GM23248 (cell line): Measurements from ENCODE around the gene BMI1. TPM values are rescaled to one million over a fixed set of nuclear protein-coding genes. Genes with fewer than 3 reads are reported as not detected.
"Not testable (repeated sequence)": the region's sequence is repeated elsewhere in the genome, so short reads cannot be mapped to it uniquely, and the experiment has no call there.

Experiments used
- DNase-seq: peaks from one replicate; pipeline ENCODE4 v3.0.0-alpha.2; 2015
- H2AFZ ChIP-seq: fragments of 200-600 bp; sonication (generic); 2 replicates; pipeline ENCODE4 v1.6.1; 2016; ENCODE audit warnings: antibody characterized with exemption
- H3F3A ChIP-seq: fragments of 200-600 bp; sonication (generic); 2 replicates; pipeline ENCODE4 v1.6.1; 2016; ENCODE audit warnings: mild to moderate bottlenecking, antibody characterized with exemption, mixed run types; ENCODE audit not compliant: insufficient read depth
- H3K27ac ChIP-seq: fragments of 200-600 bp; sonication (generic); 2 replicates; pipeline ENCODE4 v1.5.1; 2016; ENCODE audit warnings: mild to moderate bottlenecking
- H3K27me3 ChIP-seq: fragments of 200-600 bp; sonication (generic); replicated peaks from 2 replicates; pipeline ENCODE4 v1.6.1; 2016; ENCODE audit warnings: mild to moderate bottlenecking; ENCODE audit not compliant: insufficient read depth
- H3K36me3 ChIP-seq: fragments of 200-600 bp; sonication (generic); 2 replicates; pipeline ENCODE4 v1.6.1; 2016; ENCODE audit warnings: low read depth, mild to moderate bottlenecking
- H3K4me1 ChIP-seq: fragments of 200-600 bp; sonication (generic); 2 replicates; pipeline ENCODE4 v1.6.1; 2016; ENCODE audit warnings: mild to moderate bottlenecking; ENCODE audit not compliant: insufficient read depth
- H3K4me2 ChIP-seq: fragments of 200-600 bp; sonication (generic); one replicate; pipeline ENCODE4 v1.6.1; 2016; ENCODE audit warnings: mild to moderate bottlenecking; ENCODE audit not compliant: unreplicated experiment
- H3K4me3 ChIP-seq: fragments of 200-600 bp; sonication (generic); 2 replicates; pipeline ENCODE4 v1.5.1; 2016; ENCODE audit warnings: mild to moderate bottlenecking
- H3K79me2 ChIP-seq: fragments of 200-600 bp; sonication (generic); 2 replicates; pipeline ENCODE4 v1.6.1; 2016; ENCODE audit warnings: mild to moderate bottlenecking; ENCODE audit not compliant: insufficient read depth
- H3K9ac ChIP-seq: fragments of 200-600 bp; sonication (generic); 2 replicates; pipeline ENCODE4 v1.6.1; 2016; ENCODE audit warnings: mild to moderate bottlenecking
- H3K9me2 ChIP-seq: fragments of 200-600 bp; sonication (generic); 2 replicates; pipeline ENCODE4 v1.6.1; 2016; ENCODE audit warnings: mixed run types, mild to moderate bottlenecking, moderate library complexity; ENCODE audit not compliant: insufficient read depth
- H3K9me3 ChIP-seq: fragments of 200-600 bp; sonication (generic); one replicate; pipeline ENCODE4 v1.6.1; 2017; ENCODE audit warnings: low read depth
- H4K20me1 ChIP-seq: fragments of 200-600 bp; sonication (generic); 2 replicates; pipeline ENCODE4 v1.6.0; 2016; ENCODE audit not compliant: insufficient read depth
- EZH2 ChIP-seq: fragments of 200-600 bp; sonication (generic); IDR thresholded peaks from 2 replicates; pipeline ENCODE4 v1.6.1; 2018; ENCODE audit warnings: antibody characterized with exemption, mild to moderate bottlenecking; ENCODE audit not compliant: insufficient read depth, poor library complexity, severe bottlenecking
- EZH2phosphoT487 ChIP-seq: fragments of 200-600 bp; sonication (generic); IDR thresholded peaks from 2 replicates; pipeline ENCODE4 v1.6.1; 2018; ENCODE audit warnings: antibody characterized with exemption, moderate library complexity, mild to moderate bottlenecking, low read depth; ENCODE audit not compliant: insufficient read depth
- WGBS, 2 experiments: methylation state at CpG; one replicate each; pipeline ENCODE4 v1.1.6; 2015 to 2017; ENCODE audit warnings: low lambda C conversion rate in 2 of 2, low coverage in 1 of 2; ENCODE audit errors: missing lambda C conversion rate in 2 of 2; 5-methylcytosine and 5-hydroxymethylcytosine counted together
- in situ Hi-C: fragments of 300-500 bp; cut with MboI; formaldehyde crosslinking; loops from 2 replicates; pipeline ENCODE4 v1.15.0; 2020
- polyA plus RNA-seq: library from polyadenylated mRNA; unstranded; fragments of >200 nt; fragmentation: Nextera tagmentation; extraction: Ambion mirVana; gene quantifications from 2 replicates; pipeline ENCODE4 v1.2.1, GENCODE V29; 2016
- total RNA-seq: library from RNA; depleted of rRNA; stranded (reverse); fragments of >200 nt; shearing (Covaris generic); gene quantifications from 2 replicates; pipeline ENCODE4 v1.2.3, GENCODE V29; 2014

BMI1 gene
- total and polyA plus RNA-seq, 2 experiments from 2014 or later = 38.0 to 66.0 TPM

DNA sequence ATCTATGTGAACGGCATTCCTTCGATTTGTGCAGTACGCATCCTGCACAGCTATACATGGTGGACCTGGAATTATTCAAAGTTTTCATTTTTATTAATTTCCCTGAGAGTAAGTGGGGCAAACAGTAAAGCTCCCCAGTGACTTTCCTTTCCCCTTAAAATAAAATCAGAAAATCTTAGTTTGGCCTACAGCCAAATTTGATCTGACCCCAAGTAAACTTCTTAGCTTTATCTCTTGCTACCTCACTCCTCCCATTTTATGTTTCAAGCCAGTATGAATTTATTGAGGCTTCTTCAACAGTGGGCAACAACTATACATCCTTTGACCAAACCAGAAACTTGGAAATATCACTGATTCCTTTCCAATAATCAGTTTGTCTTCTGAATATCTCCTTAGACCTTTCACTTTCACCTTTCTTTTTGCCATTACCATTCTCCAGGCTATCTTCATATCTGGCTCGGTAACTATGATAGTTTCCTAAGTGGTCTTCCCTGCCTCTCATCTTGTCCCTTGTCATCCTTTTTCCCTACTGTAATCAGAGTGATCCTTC lies 35.5 kb downstream of the BMI1 start:
- H3K9me2 ChIP-seq = no peaks in the 10 kb centered on the region

DNA sequence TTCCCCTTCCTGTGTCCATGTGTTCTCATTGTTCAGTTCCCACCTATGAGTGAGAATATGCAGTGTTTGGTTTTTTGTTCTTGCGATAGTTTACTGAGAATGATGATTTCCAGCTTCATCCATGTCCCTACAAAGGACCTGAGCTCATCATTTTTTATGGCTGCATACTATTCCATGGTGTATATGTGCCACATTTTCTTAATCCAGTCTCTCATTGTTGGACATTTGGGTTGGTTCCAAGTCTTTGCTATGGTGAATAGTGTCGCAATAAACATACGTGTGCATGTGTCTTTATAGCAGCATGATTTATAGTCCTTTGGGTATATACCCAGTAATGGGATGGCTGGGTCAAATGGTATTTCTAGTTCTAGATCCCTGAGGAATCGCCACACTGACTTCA lies 36.9 kb downstream of the BMI1 start:
- H3K79me2 ChIP-seq, H4K20me1 ChIP-seq, DNase-seq, H3K36me3 ChIP-seq, H3K4me2 ChIP-seq, in situ Hi-C loops, H3K4me3 ChIP-seq, H3K27me3 ChIP-seq, H3K9ac ChIP-seq, H2AFZ ChIP-seq, H3K9me2 ChIP-seq, H3K27ac ChIP-seq, H3F3A ChIP-seq, H3K9me3 ChIP-seq, H3K4me1 ChIP-seq: not testable (repeated sequence)
- 56 to 60% methylated on average over 4 of the region's 4 CpGs for WGBS, 2 experiments

More for the DNA sequence above, 35.5 kb downstream of the BMI1 start:
- Histone ChIP-seq H3K27ac (no peak overlapping the region), H2AFZ (no peak overlapping the region), H3K4me3 (no peak overlapping the region), H3K27me3 (no peaks in the 10 kb centered on the region), H3K9ac (no peak overlapping the region), H3F3A (no peaks in the 10 kb centered on the region), H3K4me2 (no peak overlapping the region), H3K36me3 (no peaks in the 10 kb centered on the region), H3K79me2 (no peaks in the 10 kb centered on the region), H3K4me1 (no peaks in the 10 kb centered on the region), H4K20me1 (no peaks in the 10 kb centered on the region), H3K9me3 (no peaks in the 10 kb centered on the region)
- no peak for DNase-seq
- 83 to 85% methylated on average over 4 of the region's 4 CpGs for WGBS, 2 experiments
- TF ChIP-seq EZH2 (no peak), EZH2phosphoT487 (no peak)
- in situ Hi-C loops = no loop called here

DNA sequence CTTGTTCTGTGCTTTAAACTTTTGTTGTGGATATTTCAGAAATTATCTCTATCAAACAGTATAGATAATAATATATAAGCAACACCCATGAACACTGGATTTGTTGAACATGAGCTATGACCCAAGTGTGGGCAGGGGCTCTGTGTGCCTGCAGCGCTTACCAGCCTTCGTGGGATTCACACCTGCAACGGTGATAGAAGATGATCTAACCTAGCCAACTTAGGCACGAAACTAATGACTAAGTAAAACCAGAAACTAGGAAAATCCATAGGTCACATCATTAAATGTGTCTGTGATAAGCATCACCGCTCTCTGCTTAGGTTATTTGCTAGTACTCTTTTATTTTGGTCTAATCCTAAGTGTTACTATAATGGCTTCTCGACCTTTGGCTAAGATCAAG lies 42.4 kb downstream of the BMI1 start:
- no peaks in the 10 kb centered on the region for H3K36me3 ChIP-seq
- no peaks in the 10 kb centered on the region for H3K9me3 ChIP-seq
- no peak overlapping the region for H3K4me3 ChIP-seq
- no peak for DNase-seq
- no peak overlapping the region for H2AFZ ChIP-seq
- H3K27ac ChIP-seq = no peak overlapping the region
- WGBS, 2 experiments = 88% methylated on average over 6 of the region's 6 CpGs
- no peaks in the 10 kb centered on the region for H3K27me3 ChIP-seq
- in situ Hi-C loops = no loop called here
- no peak for TF ChIP-seq EZH2
- TF ChIP-seq EZH2phosphoT487 = no peak
- no peak overlapping the region for H3K4me2 ChIP-seq
- no peaks in the 10 kb centered on the region for H3F3A ChIP-seq
- no peaks in the 10 kb centered on the region for H3K9me2 ChIP-seq
- no peaks in the 10 kb centered on the region for H3K4me1 ChIP-seq
- no peaks in the 10 kb centered on the region for H3K79me2 ChIP-seq
- no peaks in the 10 kb centered on the region for H4K20me1 ChIP-seq
- no peak overlapping the region for H3K9ac ChIP-seq

DNA sequence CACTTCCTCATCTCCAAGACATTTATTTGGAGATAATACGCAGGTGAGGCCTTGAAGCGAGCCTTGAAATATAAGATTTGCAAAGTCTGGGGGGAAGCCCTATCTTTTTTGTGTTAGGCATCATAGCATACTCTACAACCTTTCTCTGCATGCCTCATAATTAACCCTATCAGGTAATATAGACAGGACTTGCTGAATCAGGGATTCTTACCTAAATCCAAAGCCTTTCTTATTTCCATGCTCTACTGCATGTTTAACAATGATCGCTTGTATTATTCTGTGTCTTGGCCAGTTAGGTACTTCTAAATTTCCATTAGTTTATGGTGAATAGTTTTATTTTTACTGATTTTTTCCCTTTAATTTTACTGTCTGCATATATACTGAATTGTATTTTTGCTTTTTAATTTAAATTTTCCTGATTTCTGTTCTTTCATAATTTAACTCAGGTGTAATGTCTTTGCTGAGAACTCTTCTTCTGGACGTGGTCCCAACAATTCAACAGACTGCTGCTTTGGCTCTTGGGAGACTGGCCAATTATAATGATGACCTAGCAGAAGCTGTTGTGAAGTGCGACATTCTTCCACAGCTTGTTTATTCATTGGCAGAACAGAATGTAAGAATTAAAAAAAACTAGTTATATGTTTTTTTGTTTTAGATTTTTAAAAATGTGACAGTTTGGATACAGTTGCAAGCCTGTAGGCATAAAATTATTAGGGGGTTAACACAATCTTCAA lies 43.7 kb downstream of the BMI1 start:
- H3K27ac ChIP-seq = no peak overlapping the region
- H4K20me1 ChIP-seq = no peaks in the 10 kb centered on the region
- H3K9me3 ChIP-seq = no peaks in the 10 kb centered on the region
- H3K4me1 ChIP-seq = no peaks in the 10 kb centered on the region
- H3K9me2 ChIP-seq = no peaks in the 10 kb centered on the region
- WGBS, 2 experiments = 85 to 87% methylated on average over 5 of the region's 5 CpGs
- in situ Hi-C loops = no loop called here
- no peaks in the 10 kb centered on the region for H3K79me2 ChIP-seq
- no peak for TF ChIP-seq EZH2phosphoT487
- no peak for TF ChIP-seq EZH2
- DNase-seq = no peak
- no peak overlapping the region for H3K4me2 ChIP-seq
- no peaks in the 10 kb centered on the region for H3K27me3 ChIP-seq
- H3K9ac ChIP-seq = no peak overlapping the region
- H3K4me3 ChIP-seq = no peak overlapping the region
- H3F3A ChIP-seq = no peaks in the 10 kb centered on the region
- H2AFZ ChIP-seq = no peak overlapping the region
- no peaks in the 10 kb centered on the region for H3K36me3 ChIP-seq
